ENCODE measurements around the gene RTEL1. TPM values are rescaled to one million over a fixed set of nuclear protein-coding genes. Genes with fewer than 3 reads are reported as not detected.
"Not testable (repeated sequence)": the region's sequence is repeated elsewhere in the genome, so short reads cannot be mapped to it uniquely, and the experiment has no call there.

RTEL1 gene
- total and polyA plus RNA-seq, 2 experiments from 2014 or later = 14.0 to 18.2 TPM

GRCh38 chr20:63714858-63715257 lies 56.7 kb downstream of the RTEL1 start:
- peaks cover 9% of the 10 kb centered on the region for H3K9me3 ChIP-seq (ENCODE audit: low read depth)
- no peak overlapping the region for H3K4me3 ChIP-seq
- H3K27me3 ChIP-seq = no peaks in the 10 kb centered on the region
- H3K9me2 ChIP-seq (replicated peaks; ENCODE audit: insufficient read depth) = no peaks in the 10 kb centered on the region
- no peak overlapping the region for H2AFZ ChIP-seq
- DNase-seq (ENCODE audit: low spot score) = no peak
- no peaks in the 10 kb centered on the region for H3K4me1 ChIP-seq (ENCODE audit: insufficient read depth)
- no peaks in the 10 kb centered on the region for H4K20me1 ChIP-seq (ENCODE audit: insufficient read depth, poor library complexity, severe bottlenecking)
- H3K4me2 ChIP-seq = no peak overlapping the region
- H3K36me3 ChIP-seq (replicated peaks; ENCODE audit: insufficient read depth, low read depth) = no peaks in the 10 kb centered on the region
- TF ChIP-seq CTCF (IDR thresholded peaks at IDR 0.05; ENCODE audit: poor library complexity) (no peak), EZH2 (IDR thresholded peaks at IDR 0.05; ENCODE audit: borderline replicate concordance) (no peak), EZH2phosphoT487 (IDR thresholded peaks at IDR 0.05; ENCODE audit: low read depth, severe bottlenecking, unreplicated experiment) (no peak)
- H3K27ac ChIP-seq = no peak overlapping the region
- H3K79me2 ChIP-seq = peaks cover 93% of the 10 kb centered on the region
- 96% methylated on average over 5 of the region's 5 CpGs for WGBS (ENCODE audit: low lambda C conversion rate, missing lambda C conversion rate)

- Histone ChIP-seq H3K36me3 (replicated peaks; ENCODE audit: insufficient read depth, low read depth) (no peaks in the 10 kb centered on the region), H3K4me2 (no peak overlapping the region), H3K27me3 (no peaks in the 10 kb centered on the region), H2AFZ (no peak overlapping the region), H3K9me3 (ENCODE audit: low read depth) (peaks cover 9% of the 10 kb centered on the region), H3K4me1 (ENCODE audit: insufficient read depth) (no peaks in the 10 kb centered on the region), H3K9me2 (replicated peaks; ENCODE audit: insufficient read depth) (no peaks in the 10 kb centered on the region), H4K20me1 (ENCODE audit: insufficient read depth, poor library complexity, severe bottlenecking) (no peaks in the 10 kb centered on the region), H3K4me3 (no peak overlapping the region), H3K79me2 (peaks cover 71% of the 10 kb centered on the region), H3K27ac (no peak overlapping the region)
- WGBS (ENCODE audit: low lambda C conversion rate, missing lambda C conversion rate) = 100% methylated on average over 2 of the region's 2 CpGs
- TF ChIP-seq CTCF (IDR thresholded peaks at IDR 0.05; ENCODE audit: poor library complexity) (no peak), EZH2 (IDR thresholded peaks at IDR 0.05; ENCODE audit: borderline replicate concordance) (no peak), EZH2phosphoT487 (IDR thresholded peaks at IDR 0.05; ENCODE audit: low read depth, severe bottlenecking, unreplicated experiment) (no peak)
- DNase-seq (ENCODE audit: low spot score) = no peak
Observed at GRCh38 chr20:63718996-63719395, 60.9 kb downstream of the RTEL1 start.

- DNase-seq (ENCODE audit: low spot score); H3K9me3 ChIP-seq (ENCODE audit: low read depth); H4K20me1 ChIP-seq (ENCODE audit: insufficient read depth, poor library complexity, severe bottlenecking); H3K27me3 ChIP-seq; H3K27ac ChIP-seq; H3K36me3 ChIP-seq (replicated peaks; ENCODE audit: insufficient read depth, low read depth); H3K4me3 ChIP-seq; H3K9me2 ChIP-seq (replicated peaks; ENCODE audit: insufficient read depth); H3K4me2 ChIP-seq; H3K4me1 ChIP-seq (ENCODE audit: insufficient read depth); H2AFZ ChIP-seq: not testable (repeated sequence)
- H3K79me2 ChIP-seq = peaks cover 43% of the 10 kb centered on the region
- 97% methylated on average over 2 of the region's 2 CpGs for WGBS (ENCODE audit: low lambda C conversion rate, missing lambda C conversion rate)
Observed at GRCh38 chr20:63722967-63723622, 65.0 kb downstream of the RTEL1 start.

GRCh38 chr20:63730189-63730733 lies 72.1 kb downstream of the RTEL1 start:
- H2AFZ ChIP-seq; H3K36me3 ChIP-seq (replicated peaks; ENCODE audit: insufficient read depth, low read depth); H3K4me3 ChIP-seq; H4K20me1 ChIP-seq (ENCODE audit: insufficient read depth, poor library complexity, severe bottlenecking); H3K9me2 ChIP-seq (replicated peaks; ENCODE audit: insufficient read depth); DNase-seq (ENCODE audit: low spot score); H3K9me3 ChIP-seq (ENCODE audit: low read depth); H3K27ac ChIP-seq; H3K4me2 ChIP-seq; H3K4me1 ChIP-seq (ENCODE audit: insufficient read depth); H3K27me3 ChIP-seq: not testable (repeated sequence)
- H3K79me2 ChIP-seq = peaks cover 14% of the 10 kb centered on the region
- 95% methylated on average over 18 of the region's 18 CpGs for WGBS (ENCODE audit: low lambda C conversion rate, missing lambda C conversion rate)
